ENCODE results near the gene AEBP1.

Gene AEBP1

GRCh38 chr7:44159824-44160630, 55.9 kb downstream of the AEBP1 start:
- no peak overlapping the region for H3K4me3 ChIP-seq (ENCODE audit: control insufficient read depth, low read depth, low read length)
- TF ChIP-seq, protein P1, sequence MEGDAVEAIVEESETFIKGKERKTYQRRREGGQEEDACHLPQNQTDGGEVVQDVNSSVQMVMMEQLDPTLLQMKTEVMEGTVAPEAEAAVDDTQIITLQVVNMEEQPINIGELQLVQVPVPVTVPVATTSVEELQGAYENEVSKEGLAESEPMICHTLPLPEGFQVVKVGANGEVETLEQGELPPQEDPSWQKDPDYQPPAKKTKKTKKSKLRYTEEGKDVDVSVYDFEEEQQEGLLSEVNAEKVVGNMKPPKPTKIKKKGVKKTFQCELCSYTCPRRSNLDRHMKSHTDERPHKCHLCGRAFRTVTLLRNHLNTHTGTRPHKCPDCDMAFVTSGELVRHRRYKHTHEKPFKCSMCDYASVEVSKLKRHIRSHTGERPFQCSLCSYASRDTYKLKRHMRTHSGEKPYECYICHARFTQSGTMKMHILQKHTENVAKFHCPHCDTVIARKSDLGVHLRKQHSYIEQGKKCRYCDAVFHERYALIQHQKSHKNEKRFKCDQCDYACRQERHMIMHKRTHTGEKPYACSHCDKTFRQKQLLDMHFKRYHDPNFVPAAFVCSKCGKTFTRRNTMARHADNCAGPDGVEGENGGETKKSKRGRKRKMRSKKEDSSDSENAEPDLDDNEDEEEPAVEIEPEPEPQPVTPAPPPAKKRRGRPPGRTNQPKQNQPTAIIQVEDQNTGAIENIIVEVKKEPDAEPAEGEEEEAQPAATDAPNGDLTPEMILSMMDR (conservative IDR thresholded peaks at IDR 0.05; ENCODE audit: control insufficient read depth, insufficient read depth, low read depth, low read length) = no peak
- DNase-seq (ENCODE audit: low read depth) = no peak

- TF ChIP-seq, protein P1 (conservative IDR thresholded peaks at IDR 0.05; ENCODE audit: control insufficient read depth, insufficient read depth, low read depth, low read length) = no peak
- DNase-seq (ENCODE audit: low read depth) = no peak
- no peak overlapping the region for H3K4me3 ChIP-seq (ENCODE audit: control insufficient read depth, low read depth, low read length)
These were observed 57.2 kb downstream of the AEBP1 start for GRCh38 chr7:44161371-44161770.

DNA sequence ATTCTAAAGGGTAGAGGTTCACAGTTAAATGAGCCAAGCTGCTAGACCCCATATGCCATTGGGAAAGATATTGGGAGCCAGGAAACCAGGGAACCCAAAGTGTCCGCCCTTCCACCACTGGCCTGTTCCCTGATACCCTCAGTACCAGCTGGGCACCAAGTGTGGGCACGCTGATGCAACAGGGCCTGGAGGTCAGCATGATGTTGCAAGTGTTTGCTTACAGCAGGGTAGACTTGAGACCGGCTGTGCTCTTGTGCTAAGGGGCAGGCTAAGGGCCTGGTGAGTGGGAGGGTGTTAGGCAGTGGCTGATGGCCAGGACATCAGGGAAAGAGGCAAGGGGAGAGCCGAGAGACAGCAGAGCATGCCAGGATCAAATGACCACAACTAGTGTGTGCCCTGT, 58.0 kb downstream of the AEBP1 start:
- no peak overlapping the region for H3K4me3 ChIP-seq (ENCODE audit: control insufficient read depth, low read depth, low read length)
- DNase-seq (ENCODE audit: low read depth) = peak; percentile 2
- TF ChIP-seq, protein P1 (conservative IDR thresholded peaks at IDR 0.05; ENCODE audit: control insufficient read depth, insufficient read depth, low read depth, low read length) = no peak

DNA sequence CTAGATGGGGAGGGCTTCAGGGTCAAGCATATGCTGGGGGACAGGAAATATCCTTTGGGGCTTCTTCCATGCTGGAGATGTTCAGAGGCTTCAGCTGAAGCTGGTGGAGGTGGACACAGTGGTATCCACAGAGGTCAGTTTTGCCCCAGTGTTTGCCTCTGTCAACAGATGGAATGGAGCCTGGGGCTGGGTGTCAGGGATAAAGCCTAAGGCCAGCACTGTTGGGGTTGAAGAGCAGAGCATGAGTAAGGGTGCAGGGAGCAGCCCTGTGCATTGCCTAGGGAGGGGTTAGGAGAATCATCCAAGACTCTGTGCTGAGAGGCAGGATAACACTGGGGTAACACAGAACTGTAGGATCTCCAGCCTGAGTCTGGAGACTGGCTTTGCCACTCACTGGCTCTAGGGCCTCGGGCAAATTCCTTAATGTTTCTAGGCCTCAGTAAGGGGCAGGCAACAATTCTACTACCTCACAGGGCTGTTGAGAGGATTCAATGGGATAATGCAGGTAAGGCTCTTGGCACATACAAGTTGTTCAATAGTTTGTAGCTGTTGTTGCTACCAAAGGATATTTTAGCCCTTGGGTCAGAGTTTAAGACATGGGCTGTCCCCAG, 58.7 kb downstream of the AEBP1 start:
- H3K4me3 ChIP-seq (ENCODE audit: control insufficient read depth, low read depth, low read length) = no peak overlapping the region
- DNase-seq (ENCODE audit: low read depth) = no peak
- TF ChIP-seq, protein P1 (conservative IDR thresholded peaks at IDR 0.05; ENCODE audit: control insufficient read depth, insufficient read depth, low read depth, low read length) = no peak

DNA sequence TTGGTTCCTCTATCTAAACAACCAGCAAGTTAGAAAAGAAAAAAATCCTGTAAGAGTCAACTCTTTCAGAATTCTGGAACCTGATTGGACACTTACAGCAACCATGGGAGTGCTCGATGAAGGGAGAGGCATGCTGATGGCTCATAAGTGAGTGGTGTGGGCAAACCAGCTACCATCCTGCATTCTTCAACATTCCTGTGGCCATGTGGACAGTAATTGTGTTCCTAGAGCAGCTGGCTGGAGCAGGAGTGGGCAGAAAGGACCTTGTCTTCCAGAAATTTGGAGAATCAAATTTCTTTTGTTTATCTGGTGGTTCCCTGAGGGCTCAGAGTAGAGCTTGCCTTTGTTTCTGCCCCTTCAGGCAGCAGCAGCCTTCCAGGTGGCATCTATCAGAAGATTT, 59.4 kb downstream of the AEBP1 start:
- DNase-seq (ENCODE audit: low read depth) = peak; percentile 81
- no peak overlapping the region for H3K4me3 ChIP-seq (ENCODE audit: control insufficient read depth, low read depth, low read length)
- TF ChIP-seq, protein P1 (conservative IDR thresholded peaks at IDR 0.05; ENCODE audit: control insufficient read depth, insufficient read depth, low read depth, low read length) = no peak
